Kidney epithelial cell (primary cell): ENCODE data around the gene SNRPA. TPM values are rescaled to one million over a fixed set of nuclear protein-coding genes. Genes with fewer than 3 reads are reported as not detected.
A peak's percentile ranks its signal among the peaks of the same experiment; 100 is the strongest.

Source experiments
- DNase-seq: peaks from one replicate; pipeline ENCODE4 v3.0.0-alpha.2; 2010; ENCODE audit warnings: low read depth
- H3K27me3 ChIP-seq: 2 replicates; pipeline ENCODE4 v1.6.0; 2011; ENCODE audit warnings: low read length; ENCODE audit not compliant: control insufficient read depth, insufficient read depth
- H3K36me3 ChIP-seq: 2 replicates; pipeline ENCODE4 v1.5.1; 2011; ENCODE audit warnings: low read length; ENCODE audit not compliant: control insufficient read depth, insufficient read depth
- H3K4me3 ChIP-seq: 2 replicates; pipeline ENCODE4 v1.5.1; 2011; ENCODE audit warnings: low read depth, mild to moderate bottlenecking, control low read depth, low read length
- CTCF ChIP-seq: IDR thresholded peaks from 2 replicates; pipeline ENCODE4 v1.5.1; 2011; ENCODE audit warnings: mild to moderate bottlenecking, moderate library complexity, low read length, control low read depth, inconsistent platforms; ENCODE audit not compliant: insufficient read depth, poor library complexity, severe bottlenecking
- total RNA-seq: library from RNA; depleted of rRNA; stranded (reverse); fragments of >200 nt; gene quantifications from 2 replicates; pipeline ENCODE4 v1.2.3, GENCODE V29; 2015

Gene SNRPA
- total RNA-seq, 1 donor from 2014 or later: 110 TPM

- TF ChIP-seq CTCF: no peak
- Histone ChIP-seq H3K27me3 (no peaks in the 10 kb centered on the region), H3K36me3 (peaks cover 1% of the 10 kb centered on the region), H3K4me3 (peak within 1 kb of the TSS; percentile 95)
- DNase-seq: peak; percentile 96
Measured at GRCh38 chr19:40750058-40750873, 737 bp upstream of the SNRPA start, which contains the start of gene ACTMAP. Gene ACTMAP (minus strand): TSS chr19:40750477. CDS start chr19:40749803, 674 bp downstream.

DNA sequence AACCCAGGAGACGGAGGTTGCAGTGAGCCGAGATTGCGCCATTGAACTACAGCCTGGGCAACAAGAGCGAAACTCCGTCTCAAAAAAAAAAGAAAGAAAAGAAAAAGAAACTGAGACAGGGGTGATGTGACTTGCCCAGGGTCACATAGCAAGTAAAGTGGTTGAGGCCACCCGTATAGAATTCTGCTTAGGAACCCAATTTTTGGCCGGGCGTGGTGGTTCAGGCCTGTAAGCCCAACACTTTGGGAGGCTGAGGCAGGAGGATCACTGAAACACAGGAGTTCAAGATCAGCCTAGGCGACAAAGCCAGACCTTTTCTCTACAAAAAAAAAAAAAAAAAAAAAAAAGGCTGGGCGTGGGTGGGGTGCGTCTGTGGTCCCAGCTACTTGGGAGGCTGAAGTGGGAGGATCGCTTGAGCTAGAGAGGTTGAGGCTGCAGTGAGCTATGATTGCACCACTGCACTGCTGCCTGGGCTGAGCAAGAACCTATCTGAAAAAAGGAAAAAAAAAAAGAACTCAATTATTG, 1.3 kb downstream of the SNRPA start:
- DNase-seq: no peak
- TF ChIP-seq CTCF: no peak

DNA sequence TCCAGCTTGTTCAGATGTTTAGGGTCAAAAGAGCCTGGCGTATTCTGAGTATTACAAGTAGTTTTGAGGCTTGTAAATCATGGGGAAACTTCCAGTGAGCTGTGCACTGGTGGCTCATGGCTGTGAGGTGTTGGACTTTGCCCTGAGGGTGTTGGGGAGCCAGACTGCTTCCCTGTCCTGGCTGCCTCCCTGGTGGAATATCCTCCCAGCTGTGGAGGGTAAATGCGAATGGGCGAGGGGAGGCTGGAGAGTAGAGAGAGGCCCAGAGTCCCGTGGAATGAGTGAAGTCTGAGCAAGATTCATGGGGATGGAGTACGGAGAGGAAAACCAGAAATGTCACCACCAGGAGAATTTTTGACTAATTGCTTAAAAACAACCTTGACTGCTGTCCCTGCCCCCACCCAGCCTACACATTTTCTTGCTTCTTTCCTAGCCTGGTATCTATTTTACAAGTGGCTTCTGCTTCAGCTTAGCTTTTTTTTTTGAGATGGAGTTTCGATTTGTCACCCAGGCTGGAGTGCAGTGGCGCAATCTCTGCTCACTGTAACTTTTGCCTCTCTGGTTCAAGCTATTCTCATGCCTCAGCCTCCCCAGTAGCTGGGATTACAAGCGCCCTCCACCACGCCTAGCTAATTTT, 3.7 kb downstream of the SNRPA start:
- Histone ChIP-seq H3K27me3 (no peaks in the 10 kb centered on the region), H3K4me3 (no peak overlapping the region), H3K36me3 (peaks cover 3% of the 10 kb centered on the region)
- DNase-seq: no peak
- no peak for TF ChIP-seq CTCF

More for the DNA sequence above, 1.3 kb downstream of the SNRPA start:
- Histone ChIP-seq H3K27me3 (no peaks in the 10 kb centered on the region), H3K36me3 (peaks cover 3% of the 10 kb centered on the region), H3K4me3 (peak overlapping the region; percentile 95)

- Histone ChIP-seq H3K4me3 (no peak overlapping the region), H3K27me3 (no peaks in the 10 kb centered on the region), H3K36me3 (peaks cover 3% of the 10 kb centered on the region)
- DNase-seq: no peak
- no peak for TF ChIP-seq CTCF
Measured at GRCh38 chr19:40755248-40755624, 4.2 kb downstream of the SNRPA start.

DNA sequence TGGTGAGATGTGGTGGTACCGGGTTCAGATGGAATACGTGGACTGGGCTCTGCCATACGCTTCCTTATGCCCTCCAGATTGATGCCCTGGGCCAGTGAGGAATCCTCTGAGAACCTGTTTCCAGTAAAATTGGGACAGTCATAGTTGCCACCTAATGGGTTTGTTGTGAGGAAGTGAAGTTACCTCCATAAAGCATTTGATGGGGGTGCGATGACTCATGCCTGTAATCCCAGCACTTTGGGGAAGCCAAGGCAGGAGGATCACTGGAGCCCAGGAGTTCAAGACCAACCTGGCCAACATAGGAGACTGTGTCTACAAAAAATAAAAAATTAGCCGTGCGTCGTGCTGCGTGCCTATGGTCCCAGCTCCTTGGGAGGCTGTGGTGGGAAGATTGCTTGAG, 4.8 kb downstream of the SNRPA start:
- Histone ChIP-seq H3K4me3 (no peak overlapping the region), H3K27me3 (no peaks in the 10 kb centered on the region), H3K36me3 (peaks cover 3% of the 10 kb centered on the region)
- no peak for DNase-seq
- TF ChIP-seq CTCF: no peak
